Mononuclear cell (primary cell): ENCODE data around the gene TBRG4. TPM values are rescaled to one million over a fixed set of nuclear protein-coding genes. Genes with fewer than 3 reads are reported as not detected.

Source experiments
- H3K27me3 ChIP-seq: 2 replicates; pipeline ENCODE4 v1.6.0; 2011; ENCODE audit warnings: low read length, control low read depth; ENCODE audit not compliant: insufficient read depth
- H3K4me1 ChIP-seq: 2 replicates; pipeline ENCODE4 v1.5.1; 2011; ENCODE audit warnings: mild to moderate bottlenecking, low read length, control low read depth; ENCODE audit not compliant: insufficient read depth
- H3K4me3 ChIP-seq: 2 replicates; pipeline ENCODE4 v1.5.1; 2011; ENCODE audit warnings: mild to moderate bottlenecking, low read length, moderate library complexity
- H3K9me3 ChIP-seq: 2 replicates; pipeline ENCODE4 v1.5.1; 2011; ENCODE audit warnings: low read depth, mild to moderate bottlenecking, control low read depth, low read length
- total RNA-seq: library from RNA; depleted of rRNA; stranded (reverse); fragments of >200 nt; gene quantifications from one replicate; pipeline ENCODE4 v1.2.3, GENCODE V29; 2012

Gene TBRG4
- total RNA-seq, 1 donor = 51.9 TPM

GRCh38 chr7:45053941-45054340 is 57.6 kb downstream of the TBRG4 start:
- peaks cover 20% of the 10 kb centered on the region for H3K4me1 ChIP-seq
- H3K9me3 ChIP-seq = no peaks in the 10 kb centered on the region
- no peak overlapping the region for H3K4me3 ChIP-seq
- H3K27me3 ChIP-seq = no peaks in the 10 kb centered on the region

GRCh38 chr7:45053401-45053800 is 58.1 kb downstream of the TBRG4 start:
- H3K27me3 ChIP-seq = no peaks in the 10 kb centered on the region
- H3K9me3 ChIP-seq = no peaks in the 10 kb centered on the region
- peaks cover 20% of the 10 kb centered on the region for H3K4me1 ChIP-seq
- no peak overlapping the region for H3K4me3 ChIP-seq

- Histone ChIP-seq H3K4me3 (no peak overlapping the region), H3K27me3 (no peaks in the 10 kb centered on the region), H3K4me1 (peaks cover 10% of the 10 kb centered on the region), H3K9me3 (no peaks in the 10 kb centered on the region)
These were observed 59.5 kb downstream of the TBRG4 start for GRCh38 chr7:45052011-45052410.

- peaks cover 9% of the 10 kb centered on the region for H3K4me1 ChIP-seq
- H3K4me3 ChIP-seq = no peak overlapping the region
- H3K9me3 ChIP-seq = no peaks in the 10 kb centered on the region
- H3K27me3 ChIP-seq = no peaks in the 10 kb centered on the region
These were observed 61.3 kb downstream of the TBRG4 start for GRCh38 chr7:45050198-45050597.

Other genes with a start within 250 kb of the TBRG4 start
- gene PURB, start 226.2 kb downstream of the TBRG4 start, total RNA-seq = 27.3 TPM
- 180 TPM for gene MYO1G, start 132.7 kb downstream of the TBRG4 start, total RNA-seq
- 35.7 TPM for gene CCM2, start 111.5 kb downstream of the TBRG4 start, total RNA-seq
- 0.10 TPM for gene NACAD, start 22.7 kb downstream of the TBRG4 start, total RNA-seq
- gene RAMP3, start 46.1 kb upstream of the TBRG4 start, total RNA-seq = 0.31 TPM